ENCODE measurements around the gene LATS1.

DNA sequence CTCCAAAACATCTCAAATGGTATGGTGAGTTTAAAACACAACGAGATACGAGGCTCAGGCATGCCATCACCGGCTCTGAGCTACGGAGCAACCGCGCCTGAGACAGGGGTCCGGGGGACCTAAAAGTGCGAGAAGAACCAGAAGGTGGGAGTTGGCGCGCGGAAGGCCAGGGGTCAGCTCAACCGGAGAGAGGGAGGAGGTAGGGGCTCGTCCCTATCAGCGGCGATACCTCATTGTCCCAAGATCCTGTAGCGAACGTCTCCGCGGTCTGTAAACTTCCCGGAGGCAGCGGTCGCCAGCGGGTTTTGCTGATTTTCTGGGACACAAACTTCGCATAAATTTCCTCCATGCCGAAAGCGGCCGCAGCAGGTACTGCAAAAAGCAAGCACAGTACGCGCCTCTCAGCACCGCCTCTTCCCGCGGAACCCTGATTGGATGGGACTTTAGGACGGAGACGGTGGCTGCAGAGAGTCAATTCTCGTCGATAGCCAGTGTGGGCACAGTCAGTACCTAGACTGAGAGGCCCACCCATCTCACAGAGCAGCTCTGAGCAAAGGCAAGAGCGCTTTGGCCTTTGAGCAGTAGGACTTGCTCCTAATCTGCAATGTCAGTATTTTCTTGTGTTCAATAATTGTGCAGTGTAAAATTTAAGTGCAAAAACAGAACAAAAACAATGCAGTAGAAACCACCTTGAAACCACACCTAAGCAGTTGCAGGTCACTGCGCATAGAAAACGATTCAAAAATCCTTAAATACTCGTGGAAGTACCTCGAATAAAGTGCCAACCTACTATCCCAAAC, 28.4 kb upstream of the LATS1 start, which contains the start of gene NUP43:
- TF ChIP-seq, protein P1, sequence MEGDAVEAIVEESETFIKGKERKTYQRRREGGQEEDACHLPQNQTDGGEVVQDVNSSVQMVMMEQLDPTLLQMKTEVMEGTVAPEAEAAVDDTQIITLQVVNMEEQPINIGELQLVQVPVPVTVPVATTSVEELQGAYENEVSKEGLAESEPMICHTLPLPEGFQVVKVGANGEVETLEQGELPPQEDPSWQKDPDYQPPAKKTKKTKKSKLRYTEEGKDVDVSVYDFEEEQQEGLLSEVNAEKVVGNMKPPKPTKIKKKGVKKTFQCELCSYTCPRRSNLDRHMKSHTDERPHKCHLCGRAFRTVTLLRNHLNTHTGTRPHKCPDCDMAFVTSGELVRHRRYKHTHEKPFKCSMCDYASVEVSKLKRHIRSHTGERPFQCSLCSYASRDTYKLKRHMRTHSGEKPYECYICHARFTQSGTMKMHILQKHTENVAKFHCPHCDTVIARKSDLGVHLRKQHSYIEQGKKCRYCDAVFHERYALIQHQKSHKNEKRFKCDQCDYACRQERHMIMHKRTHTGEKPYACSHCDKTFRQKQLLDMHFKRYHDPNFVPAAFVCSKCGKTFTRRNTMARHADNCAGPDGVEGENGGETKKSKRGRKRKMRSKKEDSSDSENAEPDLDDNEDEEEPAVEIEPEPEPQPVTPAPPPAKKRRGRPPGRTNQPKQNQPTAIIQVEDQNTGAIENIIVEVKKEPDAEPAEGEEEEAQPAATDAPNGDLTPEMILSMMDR (IDR thresholded peaks at IDR 0.05) = peak; percentile 47; the same call in 1 of the 2 replicates
- peak; percentile 80 for TF ChIP-seq POLR2AphosphoS5 (IDR thresholded peaks at IDR 0.05; ENCODE audit: low read depth, low read length)
- TF ChIP-seq, protein P2, sequence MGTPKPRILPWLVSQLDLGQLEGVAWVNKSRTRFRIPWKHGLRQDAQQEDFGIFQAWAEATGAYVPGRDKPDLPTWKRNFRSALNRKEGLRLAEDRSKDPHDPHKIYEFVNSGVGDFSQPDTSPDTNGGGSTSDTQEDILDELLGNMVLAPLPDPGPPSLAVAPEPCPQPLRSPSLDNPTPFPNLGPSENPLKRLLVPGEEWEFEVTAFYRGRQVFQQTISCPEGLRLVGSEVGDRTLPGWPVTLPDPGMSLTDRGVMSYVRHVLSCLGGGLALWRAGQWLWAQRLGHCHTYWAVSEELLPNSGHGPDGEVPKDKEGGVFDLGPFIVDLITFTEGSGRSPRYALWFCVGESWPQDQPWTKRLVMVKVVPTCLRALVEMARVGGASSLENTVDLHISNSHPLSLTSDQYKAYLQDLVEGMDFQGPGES (IDR thresholded peaks at IDR 0.05; ENCODE audit: low read depth, low read length) = no peak
- no peak for TF ChIP-seq SMC3 (IDR thresholded peaks at IDR 0.05; ENCODE audit: low read depth, low read length)
- no peak for TF ChIP-seq YY1 (IDR thresholded peaks at IDR 0.05; ENCODE audit: low read depth)
- TF ChIP-seq EP300 (IDR thresholded peaks at IDR 0.05; ENCODE audit: borderline replicate concordance in 1 of 2, low read depth in 1 of 2, low read length in 1 of 2) = no peak
- TF ChIP-seq NRF1 (IDR thresholded peaks at IDR 0.05; ENCODE audit: low read depth, low read length) = no peak
- TF ChIP-seq FOXM1 (IDR thresholded peaks at IDR 0.05; ENCODE audit: low read depth) = no peak
- TF ChIP-seq RXRA (IDR thresholded peaks at IDR 0.05; ENCODE audit: borderline replicate concordance, low read depth) = no peak
- TF ChIP-seq, protein P3, sequence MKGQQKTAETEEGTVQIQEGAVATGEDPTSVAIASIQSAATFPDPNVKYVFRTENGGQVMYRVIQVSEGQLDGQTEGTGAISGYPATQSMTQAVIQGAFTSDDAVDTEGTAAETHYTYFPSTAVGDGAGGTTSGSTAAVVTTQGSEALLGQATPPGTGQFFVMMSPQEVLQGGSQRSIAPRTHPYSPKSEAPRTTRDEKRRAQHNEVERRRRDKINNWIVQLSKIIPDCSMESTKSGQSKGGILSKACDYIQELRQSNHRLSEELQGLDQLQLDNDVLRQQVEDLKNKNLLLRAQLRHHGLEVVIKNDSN (IDR thresholded peaks at IDR 0.05; ENCODE audit: borderline replicate concordance, low read depth) = no peak
- no peak for TF ChIP-seq EZH2phosphoT487 (IDR thresholded peaks at IDR 0.05; ENCODE audit: borderline replicate concordance, low read depth)

Data from SK-N-SH (cell line).